GM23248 (cell line): ENCODE results near the gene PAX7. TPM values are rescaled to one million over a fixed set of nuclear protein-coding genes. Genes with fewer than 3 reads are reported as not detected.
A peak's percentile ranks its signal among the peaks of the same experiment; 100 is the strongest.

ENCODE experiments used
- DNase-seq: peaks from one replicate; pipeline ENCODE4 v3.0.0-alpha.2; 2015
- H2AFZ ChIP-seq: fragments of 200-600 bp; sonication (generic); 2 replicates; pipeline ENCODE4 v1.6.1; 2016; ENCODE audit warnings: antibody characterized with exemption
- H3F3A ChIP-seq: fragments of 200-600 bp; sonication (generic); 2 replicates; pipeline ENCODE4 v1.6.1; 2016; ENCODE audit warnings: mild to moderate bottlenecking, antibody characterized with exemption, mixed run types; ENCODE audit not compliant: insufficient read depth
- H3K27ac ChIP-seq: fragments of 200-600 bp; sonication (generic); 2 replicates; pipeline ENCODE4 v1.5.1; 2016; ENCODE audit warnings: mild to moderate bottlenecking
- H3K27me3 ChIP-seq: fragments of 200-600 bp; sonication (generic); replicated peaks from 2 replicates; pipeline ENCODE4 v1.6.1; 2016; ENCODE audit warnings: mild to moderate bottlenecking; ENCODE audit not compliant: insufficient read depth
- H3K36me3 ChIP-seq: fragments of 200-600 bp; sonication (generic); 2 replicates; pipeline ENCODE4 v1.6.1; 2016; ENCODE audit warnings: low read depth, mild to moderate bottlenecking
- H3K4me1 ChIP-seq: fragments of 200-600 bp; sonication (generic); 2 replicates; pipeline ENCODE4 v1.6.1; 2016; ENCODE audit warnings: mild to moderate bottlenecking; ENCODE audit not compliant: insufficient read depth
- H3K4me2 ChIP-seq: fragments of 200-600 bp; sonication (generic); one replicate; pipeline ENCODE4 v1.6.1; 2016; ENCODE audit warnings: mild to moderate bottlenecking; ENCODE audit not compliant: unreplicated experiment
- H3K4me3 ChIP-seq: fragments of 200-600 bp; sonication (generic); 2 replicates; pipeline ENCODE4 v1.5.1; 2016; ENCODE audit warnings: mild to moderate bottlenecking
- H3K79me2 ChIP-seq: fragments of 200-600 bp; sonication (generic); 2 replicates; pipeline ENCODE4 v1.6.1; 2016; ENCODE audit warnings: mild to moderate bottlenecking; ENCODE audit not compliant: insufficient read depth
- H3K9ac ChIP-seq: fragments of 200-600 bp; sonication (generic); 2 replicates; pipeline ENCODE4 v1.6.1; 2016; ENCODE audit warnings: mild to moderate bottlenecking
- H3K9me2 ChIP-seq: fragments of 200-600 bp; sonication (generic); 2 replicates; pipeline ENCODE4 v1.6.1; 2016; ENCODE audit warnings: mixed run types, mild to moderate bottlenecking, moderate library complexity; ENCODE audit not compliant: insufficient read depth
- H3K9me3 ChIP-seq: fragments of 200-600 bp; sonication (generic); one replicate; pipeline ENCODE4 v1.6.1; 2017; ENCODE audit warnings: low read depth
- H4K20me1 ChIP-seq: fragments of 200-600 bp; sonication (generic); 2 replicates; pipeline ENCODE4 v1.6.0; 2016; ENCODE audit not compliant: insufficient read depth
- EZH2 ChIP-seq: fragments of 200-600 bp; sonication (generic); IDR thresholded peaks from 2 replicates; pipeline ENCODE4 v1.6.1; 2018; ENCODE audit warnings: antibody characterized with exemption, mild to moderate bottlenecking; ENCODE audit not compliant: insufficient read depth, poor library complexity, severe bottlenecking
- EZH2phosphoT487 ChIP-seq: fragments of 200-600 bp; sonication (generic); IDR thresholded peaks from 2 replicates; pipeline ENCODE4 v1.6.1; 2018; ENCODE audit warnings: antibody characterized with exemption, moderate library complexity, mild to moderate bottlenecking, low read depth; ENCODE audit not compliant: insufficient read depth
- WGBS, 2 experiments: methylation state at CpG; one replicate each; pipeline ENCODE4 v1.1.6; 2015 to 2017; ENCODE audit warnings: low lambda C conversion rate in 2 of 2, low coverage in 1 of 2; ENCODE audit errors: missing lambda C conversion rate in 2 of 2; 5-methylcytosine and 5-hydroxymethylcytosine counted together
- in situ Hi-C: fragments of 300-500 bp; cut with MboI; formaldehyde crosslinking; loops from 2 replicates; pipeline ENCODE4 v1.15.0; 2020
- polyA plus RNA-seq: library from polyadenylated mRNA; unstranded; fragments of >200 nt; fragmentation: Nextera tagmentation; extraction: Ambion mirVana; gene quantifications from 2 replicates; pipeline ENCODE4 v1.2.1, GENCODE V29; 2016
- total RNA-seq: library from RNA; depleted of rRNA; stranded (reverse); fragments of >200 nt; shearing (Covaris generic); gene quantifications from 2 replicates; pipeline ENCODE4 v1.2.3, GENCODE V29; 2014

The PAX7 gene
- total and polyA plus RNA-seq, 2 experiments from 2014 or later, result not detected

DNA sequence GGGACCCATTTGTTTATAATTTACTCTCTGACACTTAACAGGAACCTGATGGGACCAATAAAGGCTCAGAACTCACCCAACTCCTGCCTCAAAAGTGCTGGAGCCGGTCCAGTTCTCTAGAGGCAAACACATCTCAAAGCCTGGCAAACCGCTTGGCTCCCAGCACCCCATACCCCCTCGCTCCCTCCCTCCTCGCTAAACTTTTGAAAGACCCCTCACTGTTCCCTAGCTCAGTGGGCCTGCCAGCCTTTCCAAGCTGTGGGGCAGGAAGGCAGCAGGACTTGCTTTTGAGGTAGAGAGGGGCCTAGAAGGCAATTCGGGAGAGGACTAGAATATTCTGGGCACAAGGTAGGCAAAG, 40.2 kb downstream of the PAX7 start:
- Histone ChIP-seq H3K36me3 (no peaks in the 10 kb centered on the region), H3K4me3 (no peak overlapping the region), H3K27ac (no peak overlapping the region), H2AFZ (no peak overlapping the region), H3K9me2 (no peaks in the 10 kb centered on the region), H3K27me3 (peaks cover 14% of the 10 kb centered on the region; the same call in 1 of the 2 replicates), H4K20me1 (no peaks in the 10 kb centered on the region), H3K4me2 (no peak overlapping the region), H3K79me2 (no peaks in the 10 kb centered on the region), H3K4me1 (no peaks in the 10 kb centered on the region), H3F3A (no peaks in the 10 kb centered on the region), H3K9ac (no peak overlapping the region), H3K9me3 (no peaks in the 10 kb centered on the region)
- in situ Hi-C loops, result no loop called here
- DNase-seq, result no peak
- 24 to 35% methylated on average over 4 to 5 of the region's 5 CpGs for WGBS, 2 experiments
- TF ChIP-seq EZH2, result no peak
- TF ChIP-seq EZH2phosphoT487, result no peak

DNA sequence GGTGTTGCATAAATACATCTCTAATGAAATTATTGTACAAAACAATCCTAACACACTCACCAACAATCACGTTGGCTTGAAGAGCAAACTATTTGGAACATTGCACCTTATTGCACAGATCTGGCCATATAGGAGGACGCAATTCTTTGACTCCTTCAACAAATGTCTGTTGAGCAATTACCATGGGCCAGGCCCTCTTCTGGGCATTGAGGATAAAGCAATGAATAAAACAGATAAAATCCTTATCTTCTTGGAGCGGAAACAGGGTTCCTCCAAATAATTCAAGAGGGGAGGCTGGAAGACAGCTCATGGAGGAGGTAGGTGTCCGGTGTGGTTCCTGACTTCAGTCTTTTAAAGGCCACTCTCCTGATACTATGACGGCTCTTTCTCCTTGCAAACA, 43.3 kb downstream of the PAX7 start:
- H3K36me3 ChIP-seq, result no peaks in the 10 kb centered on the region
- peaks cover 14% of the 10 kb centered on the region; the same call in 1 of the 2 replicates for H3K27me3 ChIP-seq
- H2AFZ ChIP-seq, result no peak overlapping the region
- no peak overlapping the region for H3K27ac ChIP-seq
- in situ Hi-C loops, result no loop called here
- H3K9me2 ChIP-seq, result no peaks in the 10 kb centered on the region
- H3K4me3 ChIP-seq, result no peak overlapping the region
- H4K20me1 ChIP-seq, result no peaks in the 10 kb centered on the region
- no peaks in the 10 kb centered on the region for H3K4me1 ChIP-seq
- no peaks in the 10 kb centered on the region for H3K79me2 ChIP-seq
- no peak overlapping the region for H3K4me2 ChIP-seq
- H3K9ac ChIP-seq, result no peak overlapping the region
- no peak for TF ChIP-seq EZH2phosphoT487
- no peak for TF ChIP-seq EZH2
- 55 to 60% methylated on average over 5 of the region's 5 CpGs for WGBS, 2 experiments
- no peak for DNase-seq
- H3F3A ChIP-seq, result no peaks in the 10 kb centered on the region
- no peaks in the 10 kb centered on the region for H3K9me3 ChIP-seq

DNA sequence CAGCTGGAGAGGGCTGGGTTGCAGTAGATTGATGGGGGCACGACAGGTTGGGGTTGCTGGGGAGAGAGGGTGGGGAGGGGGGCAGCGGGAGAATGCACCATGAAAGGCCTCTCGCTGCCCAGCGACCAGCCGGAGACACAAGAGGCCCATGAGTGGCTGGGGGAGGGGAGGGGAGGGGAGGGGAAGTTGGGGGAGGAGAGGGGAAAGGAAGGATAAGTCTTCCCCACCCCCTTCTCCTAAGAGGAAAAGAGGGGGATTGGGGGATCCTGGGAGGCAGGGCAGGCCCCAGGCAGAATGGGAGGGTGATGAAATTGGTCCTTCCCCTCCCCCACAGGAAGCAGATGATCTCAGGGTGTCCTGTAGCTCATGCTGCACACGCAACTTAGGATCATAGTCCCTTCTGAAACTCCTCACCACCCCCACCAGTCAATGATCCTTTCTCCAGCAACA, 45.7 kb downstream of the PAX7 start:
- H3K4me3 ChIP-seq, result no peak overlapping the region
- no peaks in the 10 kb centered on the region for H3K9me3 ChIP-seq
- no peaks in the 10 kb centered on the region for H3K36me3 ChIP-seq
- no peaks in the 10 kb centered on the region for H3F3A ChIP-seq
- no peak for DNase-seq
- no peak for TF ChIP-seq EZH2
- no peak for TF ChIP-seq EZH2phosphoT487
- no peaks in the 10 kb centered on the region for H3K79me2 ChIP-seq
- H3K4me2 ChIP-seq, result no peak overlapping the region
- WGBS, 2 experiments, result 42 to 43% methylated on average over 1 to 6 of the region's 6 CpGs
- in situ Hi-C loops, result no loop called here
- no peak overlapping the region for H2AFZ ChIP-seq
- no peaks in the 10 kb centered on the region for H3K4me1 ChIP-seq
- H3K27ac ChIP-seq, result no peak overlapping the region
- no peaks in the 10 kb centered on the region for H4K20me1 ChIP-seq
- peaks cover 14% of the 10 kb centered on the region; the same call in 1 of the 2 replicates for H3K27me3 ChIP-seq
- H3K9me2 ChIP-seq, result no peaks in the 10 kb centered on the region
- H3K9ac ChIP-seq, result no peak overlapping the region

GRCh38 chr1:18681423-18681835, 50.8 kb downstream of the PAX7 start:
- Histone ChIP-seq H3K9ac (no peak overlapping the region), H3K4me2 (no peak overlapping the region), H3K9me3 (no peaks in the 10 kb centered on the region), H3K9me2 (no peaks in the 10 kb centered on the region), H3K27me3 (no peaks in the 10 kb centered on the region), H3F3A (no peaks in the 10 kb centered on the region), H3K4me3 (no peak overlapping the region), H3K36me3 (no peaks in the 10 kb centered on the region), H3K79me2 (no peaks in the 10 kb centered on the region), H3K4me1 (no peaks in the 10 kb centered on the region), H4K20me1 (no peaks in the 10 kb centered on the region), H2AFZ (no peak overlapping the region), H3K27ac (no peak overlapping the region)
- WGBS, 2 experiments, result 60 to 63% methylated on average over 4 of the region's 4 CpGs
- in situ Hi-C loops, result no loop called here
- no peak for TF ChIP-seq EZH2phosphoT487
- TF ChIP-seq EZH2, result no peak
- peak; percentile 52 for DNase-seq

- no peak for DNase-seq
- Histone ChIP-seq H3K36me3 (no peaks in the 10 kb centered on the region), H3K27me3 (no peaks in the 10 kb centered on the region), H3K9ac (no peak overlapping the region), H3K9me3 (no peaks in the 10 kb centered on the region), H3K4me3 (no peak overlapping the region), H3K27ac (no peak overlapping the region), H3F3A (no peaks in the 10 kb centered on the region), H3K79me2 (no peaks in the 10 kb centered on the region), H2AFZ (no peak overlapping the region), H3K9me2 (no peaks in the 10 kb centered on the region), H3K4me2 (no peak overlapping the region), H4K20me1 (no peaks in the 10 kb centered on the region), H3K4me1 (no peaks in the 10 kb centered on the region)
- TF ChIP-seq EZH2phosphoT487 (no peak), EZH2 (no peak)
- 26 to 31% methylated on average over 3 of the region's 3 CpGs for WGBS, 2 experiments
- in situ Hi-C loops, result no loop called here
These were observed 51.7 kb downstream of the PAX7 start for GRCh38 chr1:18682375-18682774.
